ENCODE results near the gene ELP6.

ELP6 gene

DNA sequence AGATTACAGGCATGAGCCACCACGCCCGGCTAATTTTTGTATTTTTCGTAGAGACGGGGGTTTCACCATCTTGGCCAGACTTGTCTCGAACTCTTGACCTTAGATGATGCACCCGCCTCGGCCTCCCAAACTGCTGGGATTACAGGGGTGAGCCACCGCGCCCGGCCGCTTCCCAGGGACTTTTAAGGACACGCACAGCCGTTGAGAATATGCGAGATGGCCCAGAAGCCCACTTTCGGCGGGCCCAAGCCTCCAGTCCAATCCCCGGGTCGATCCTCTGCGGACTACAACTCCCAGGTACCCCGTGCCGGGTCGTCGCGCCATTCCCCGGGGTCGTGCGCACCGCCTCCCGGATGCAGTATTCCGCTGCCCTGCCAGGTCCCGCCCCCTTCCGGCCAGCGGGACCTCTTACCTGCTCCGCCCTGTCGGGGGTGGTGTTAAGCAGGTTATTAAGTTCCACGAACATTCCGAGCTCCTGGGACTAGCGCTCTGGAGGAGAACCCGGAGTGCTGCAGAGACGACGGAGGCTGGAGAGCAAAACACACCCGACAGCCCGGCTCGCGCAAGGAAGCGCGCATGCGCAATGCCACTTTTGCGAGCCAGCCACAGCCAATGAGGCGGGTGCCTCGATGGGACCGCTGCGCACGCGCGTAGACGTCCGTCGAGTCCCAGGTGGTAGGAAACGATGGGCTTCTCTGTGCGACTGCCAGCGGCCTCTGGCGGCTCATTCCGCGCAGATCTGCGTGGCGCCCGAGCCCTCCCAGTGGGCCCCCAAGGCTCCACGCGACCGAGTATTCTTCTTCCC, at the start of gene ELP6:
ELP6 (minus strand) TSS at position 588 of the 805 bp plus-strand sequence; CDS start at position 466, 122 bp downstream.
- no peaks in the 10 kb centered on the region for H3K9me3 Mint-ChIP-seq
- peak; percentile 99 for ATAC-seq
- peaks cover 12% of the 10 kb centered on the region for H3K36me3 Mint-ChIP-seq (ENCODE audit: low read depth)
- H3K4me1 Mint-ChIP-seq = peaks cover 19% of the 10 kb centered on the region
- peak within 1 kb of the TSS; percentile 95 for H3K27ac Mint-ChIP-seq
- H3K4me3 Mint-ChIP-seq = peak within 1 kb of the TSS; percentile 93
- DNase-seq = peak; percentile 97
- H3K27me3 Mint-ChIP-seq = peaks cover 3% of the 10 kb centered on the region

- no peak overlapping the region for H3K4me3 Mint-ChIP-seq
- no peak overlapping the region for H3K27ac Mint-ChIP-seq
- no peaks in the 10 kb centered on the region for H3K4me1 Mint-ChIP-seq
- peaks cover 5% of the 10 kb centered on the region for H3K27me3 Mint-ChIP-seq
- ATAC-seq (no peak), DNase-seq (no peak)
- H3K9me3 Mint-ChIP-seq = no peaks in the 10 kb centered on the region
- no peaks in the 10 kb centered on the region for H3K36me3 Mint-ChIP-seq (ENCODE audit: low read depth)
Observed at GRCh38 chr3:47556351-47556750, 42.8 kb upstream of the ELP6 start.

GRCh38 chr3:47554335-47554734, 40.8 kb upstream of the ELP6 start:
- H3K9me3 Mint-ChIP-seq = no peaks in the 10 kb centered on the region
- H3K27ac Mint-ChIP-seq = no peak overlapping the region
- no peak overlapping the region for H3K4me3 Mint-ChIP-seq
- H3K4me1 Mint-ChIP-seq = no peaks in the 10 kb centered on the region
- H3K27me3 Mint-ChIP-seq = peaks cover 9% of the 10 kb centered on the region
- H3K36me3 Mint-ChIP-seq (ENCODE audit: low read depth) = no peaks in the 10 kb centered on the region
- ATAC-seq = no peak
- DNase-seq = no peak

GRCh38 chr3:47553407-47553806, 39.9 kb upstream of the ELP6 start:
- Mint-ChIP-seq H3K4me1 (no peaks in the 10 kb centered on the region), H3K9me3 (no peaks in the 10 kb centered on the region), H3K4me3 (no peak overlapping the region), H3K36me3 (ENCODE audit: low read depth) (no peaks in the 10 kb centered on the region), H3K27me3 (peaks cover 11% of the 10 kb centered on the region), H3K27ac (no peak overlapping the region)
- DNase-seq (no peak), ATAC-seq (no peak)

- H3K4me3 Mint-ChIP-seq = no peak overlapping the region
- H3K36me3 Mint-ChIP-seq (ENCODE audit: low read depth) = no peaks in the 10 kb centered on the region
- ATAC-seq (no peak), DNase-seq (no peak)
- H3K9me3 Mint-ChIP-seq = no peaks in the 10 kb centered on the region
- peaks cover 7% of the 10 kb centered on the region for H3K4me1 Mint-ChIP-seq
- H3K27me3 Mint-ChIP-seq = peaks cover 4% of the 10 kb centered on the region
- H3K27ac Mint-ChIP-seq = no peak overlapping the region
Observed at GRCh38 chr3:47542471-47543173, 29.1 kb upstream of the ELP6 start.

DNA sequence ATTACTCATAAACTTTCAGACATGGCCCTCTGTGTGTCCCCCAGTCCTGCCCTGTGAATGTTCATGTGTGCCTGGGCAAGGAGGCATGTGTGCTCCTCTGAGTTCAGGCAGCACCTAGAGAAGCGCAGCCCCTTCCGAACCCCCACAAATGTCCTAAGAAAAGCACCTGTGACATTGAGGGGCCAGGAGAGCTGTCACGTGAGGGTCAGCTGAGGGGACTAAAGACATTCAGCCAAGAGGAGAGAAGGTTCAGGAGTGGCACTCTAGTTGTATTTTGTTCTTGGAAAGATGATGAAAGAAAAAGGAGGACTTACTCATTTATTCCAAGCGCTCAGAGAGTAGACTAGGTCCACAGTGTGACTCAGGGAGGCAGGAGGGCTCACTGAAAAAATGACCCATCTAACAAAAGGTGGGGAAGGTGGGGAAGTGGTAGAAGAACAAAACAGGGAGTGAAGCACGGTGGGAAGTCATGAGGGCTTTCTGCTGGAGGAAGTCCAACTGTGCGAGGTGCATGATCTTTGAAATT, 28.1 kb upstream of the ELP6 start:
- Mint-ChIP-seq H3K4me1 (peaks cover 7% of the 10 kb centered on the region), H3K4me3 (no peak overlapping the region), H3K27ac (peak overlapping the region; percentile 13), H3K9me3 (no peaks in the 10 kb centered on the region), H3K27me3 (peaks cover 4% of the 10 kb centered on the region), H3K36me3 (ENCODE audit: low read depth) (no peaks in the 10 kb centered on the region)
- ATAC-seq (peak; percentile 67), DNase-seq (no peak)

- H3K4me3 Mint-ChIP-seq = no peak overlapping the region
- H3K27ac Mint-ChIP-seq = no peak overlapping the region
- H3K9me3 Mint-ChIP-seq = no peaks in the 10 kb centered on the region
- H3K36me3 Mint-ChIP-seq (ENCODE audit: low read depth) = no peaks in the 10 kb centered on the region
- peaks cover 7% of the 10 kb centered on the region for H3K4me1 Mint-ChIP-seq
- no peak for ATAC-seq
- peaks cover 4% of the 10 kb centered on the region for H3K27me3 Mint-ChIP-seq
- DNase-seq = no peak
Observed at GRCh38 chr3:47540281-47540680, 26.8 kb upstream of the ELP6 start.

GRCh38 chr3:47536967-47537366, 23.5 kb upstream of the ELP6 start:
- H3K36me3 Mint-ChIP-seq (ENCODE audit: low read depth) = no peaks in the 10 kb centered on the region
- H3K4me1 Mint-ChIP-seq = peaks cover 7% of the 10 kb centered on the region
- H3K27ac Mint-ChIP-seq = no peak overlapping the region
- peaks cover 4% of the 10 kb centered on the region for H3K27me3 Mint-ChIP-seq
- no peaks in the 10 kb centered on the region for H3K9me3 Mint-ChIP-seq
- no peak overlapping the region for H3K4me3 Mint-ChIP-seq
- DNase-seq (no peak), ATAC-seq (no peak)

- ATAC-seq (no peak), DNase-seq (no peak)
- Mint-ChIP-seq H3K27ac (no peak overlapping the region), H3K9me3 (no peaks in the 10 kb centered on the region), H3K27me3 (peaks cover 4% of the 10 kb centered on the region), H3K36me3 (ENCODE audit: low read depth) (no peaks in the 10 kb centered on the region), H3K4me3 (no peak overlapping the region), H3K4me1 (peaks cover 1% of the 10 kb centered on the region)
Observed at GRCh38 chr3:47536221-47536891, 22.8 kb upstream of the ELP6 start.

DNA sequence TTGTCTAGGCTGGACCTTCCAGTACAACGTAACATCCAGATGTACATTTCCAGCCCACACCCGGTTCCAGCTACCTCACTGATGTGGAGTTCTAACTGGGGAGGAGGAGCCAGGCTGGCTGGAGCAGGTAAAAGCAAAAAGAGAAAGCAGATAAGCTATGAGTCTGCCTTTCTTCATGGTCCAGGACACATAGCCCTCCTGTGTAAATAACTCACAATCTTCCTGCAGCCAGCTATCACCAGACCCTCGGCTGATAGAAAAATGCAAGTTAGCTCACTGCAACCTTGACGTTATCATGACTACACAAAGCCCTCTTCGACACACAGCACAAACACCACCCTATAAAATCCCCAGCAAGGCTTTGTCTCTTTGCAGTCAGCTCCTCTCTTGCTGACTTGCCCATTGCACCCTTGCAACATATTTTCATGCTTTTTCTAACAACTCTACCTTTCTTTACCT, 20.5 kb upstream of the ELP6 start:
- Mint-ChIP-seq H3K36me3 (ENCODE audit: low read depth) (no peaks in the 10 kb centered on the region), H3K4me1 (no peaks in the 10 kb centered on the region), H3K27ac (no peak overlapping the region)

DNA sequence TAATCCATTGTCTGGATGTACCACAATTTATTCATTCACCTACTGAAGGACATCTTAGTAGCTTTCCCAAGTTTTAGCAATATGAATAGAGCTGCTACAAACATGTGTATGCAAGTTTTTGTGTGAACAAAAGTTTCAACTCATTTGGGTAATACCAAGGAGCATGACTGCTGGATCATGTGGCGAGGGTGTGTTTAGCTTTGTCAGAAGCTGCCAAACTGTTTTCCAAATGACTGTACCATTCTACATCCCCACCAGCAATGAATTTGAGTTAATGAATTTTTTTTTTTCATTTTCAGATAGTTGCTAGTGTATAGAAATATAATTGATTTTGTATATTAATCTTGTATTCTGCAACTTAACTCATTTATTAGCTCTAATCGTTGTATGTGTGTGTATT, 20.0 kb upstream of the ELP6 start:
- no peaks in the 10 kb centered on the region for H3K4me1 Mint-ChIP-seq

More for the DNA sequence above, 20.5 kb upstream of the ELP6 start:
- no peak for ATAC-seq
- Mint-ChIP-seq H3K27me3 (peaks cover 4% of the 10 kb centered on the region), H3K4me3 (no peak overlapping the region), H3K9me3 (no peaks in the 10 kb centered on the region)
- DNase-seq = no peak

DNA sequence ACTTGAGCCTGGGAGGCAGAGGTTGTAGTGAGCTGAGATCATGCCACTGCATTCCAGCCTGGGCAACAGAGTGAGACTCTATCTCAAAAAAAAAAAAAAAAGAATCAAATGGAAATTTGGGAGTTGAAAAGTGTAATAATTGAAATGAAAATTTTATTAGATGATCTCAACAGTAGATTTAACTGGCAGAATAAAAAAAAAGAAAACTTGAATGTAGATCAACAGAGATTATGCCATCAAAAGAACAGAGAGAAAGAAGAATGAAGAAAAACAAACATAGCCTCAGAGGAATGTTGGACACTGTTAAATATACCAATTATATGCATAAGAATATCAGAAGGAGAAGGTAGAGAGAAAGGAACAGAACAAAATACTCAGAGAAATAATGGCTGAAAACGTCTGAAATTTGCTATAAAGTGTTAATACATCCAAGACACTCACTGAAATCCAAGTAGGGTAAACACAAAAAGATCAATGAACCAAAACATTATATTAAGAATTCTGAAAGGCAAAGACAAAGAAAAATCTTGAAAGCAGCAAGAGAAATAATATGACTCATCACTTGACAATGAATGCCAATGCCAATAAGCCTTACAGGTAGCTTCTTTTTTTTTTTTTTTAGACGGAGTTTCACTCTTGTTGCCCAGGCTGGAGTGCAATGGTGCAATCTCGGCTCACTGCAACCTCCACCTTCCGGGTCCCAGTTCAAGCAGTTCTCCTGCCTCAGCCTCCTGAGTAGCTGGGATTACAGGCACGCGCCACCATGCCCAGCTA, 14.6 kb upstream of the ELP6 start:
- no peak for DNase-seq
- Mint-ChIP-seq H3K4me1 (no peaks in the 10 kb centered on the region), H3K4me3 (no peak overlapping the region), H3K9me3 (peaks cover 5% of the 10 kb centered on the region), H3K27me3 (no peaks in the 10 kb centered on the region), H3K36me3 (ENCODE audit: low read depth) (no peaks in the 10 kb centered on the region), H3K27ac (no peak overlapping the region)
- no peak for ATAC-seq

More for the DNA sequence above, 20.0 kb upstream of the ELP6 start:
- ATAC-seq = no peak
- Mint-ChIP-seq H3K4me3 (no peak overlapping the region), H3K27ac (no peak overlapping the region), H3K36me3 (ENCODE audit: low read depth) (no peaks in the 10 kb centered on the region), H3K27me3 (no peaks in the 10 kb centered on the region), H3K9me3 (no peaks in the 10 kb centered on the region)
- no peak for DNase-seq

DNA sequence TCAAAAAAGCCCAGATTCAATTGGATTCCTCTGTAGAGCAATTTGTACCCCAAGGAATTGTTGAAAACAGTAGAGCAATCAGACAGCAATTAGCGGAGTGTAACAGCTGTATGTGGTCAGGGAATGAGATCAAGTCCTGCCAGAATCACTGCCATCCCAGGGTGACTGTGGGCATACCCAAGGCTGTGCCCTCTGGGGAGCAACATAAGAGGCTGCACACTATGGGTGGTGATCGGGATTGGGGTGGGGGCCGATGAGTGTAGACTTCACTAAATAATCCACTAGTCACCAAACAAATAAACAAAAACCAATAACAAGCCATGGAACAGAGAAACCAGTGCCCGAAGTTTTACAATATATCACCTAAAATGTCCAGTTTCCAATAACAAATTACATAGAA, 12.1 kb upstream of the ELP6 start:
- Mint-ChIP-seq H3K4me3 (no peak overlapping the region), H3K4me1 (peaks cover 5% of the 10 kb centered on the region), H3K27me3 (no peaks in the 10 kb centered on the region), H3K36me3 (ENCODE audit: low read depth) (no peaks in the 10 kb centered on the region), H3K9me3 (peaks cover 5% of the 10 kb centered on the region), H3K27ac (no peak overlapping the region)
- DNase-seq = no peak
- no peak for ATAC-seq

Data from activated naive CD8-positive, alpha-beta T cell treated with anti-CD3 and anti-CD28 coated beads, Interleukin-2, amount 50 U/mL, for 24 hours (primary cell).